K562 (cell line): Measurements from ENCODE around the gene SMCO4. TPM values are rescaled to one million over a fixed set of nuclear protein-coding genes. Genes with fewer than 3 reads are reported as not detected.

Source experiments
- ATAC-seq: fragments of 200-7000 bp; cut with Tn5 transposase; 3 replicates; pipeline ENCODE4 v1.9.1; 2020; ENCODE audit warnings: moderate library complexity
- BruUV-seq: library from RNA; stranded (reverse); fragments of 400-500 nt; replicated peaks from 2 replicates; lab custom pipeline; 2021; lab: Mats Ljungman, UMichigan
- CTCF ChIA-PET: fragments of 300-600 bp; formaldehyde crosslinking; extraction: SDS; loops from one replicate; lab custom pipeline; 2021; ENCODE audit warnings: low intra/inter-chr PET ratio; lab: Yijun Ruan, JAX
- POLR2A ChIA-PET: fragments of 300-600, 350-650 bp; sonication (Branson Sonifier 250); formaldehyde crosslinking; extraction: SDS; loops from one replicate; lab custom pipeline; 2021; ENCODE audit warnings: antibody characterized with exemption, inconsistent platforms; lab: Yijun Ruan, JAX
- DNase-seq, 4 experiments: peaks; one replicate each; pipeline versions ENCODE4 v3.0.0 to v3.0.0-alpha.2; 2011 to 2018; ENCODE audit warnings: low spot score in 3 of 4, mixed read lengths in 3 of 4; ENCODE audit errors: extremely low read depth in 1 of 4
- FAIRE-seq: peaks from 2 replicates; lab custom pipeline; 2011; peaks lifted over from hg19 to GRCh38; lab: Jason Lieb, UNC
- H2AFZ ChIP-seq: 2 replicates; pipeline ENCODE4 v1.6.0; 2011; ENCODE audit warnings: low read depth, low read length, control low read depth, inconsistent platforms
- H3K27ac ChIP-seq: fragments of 200-600 bp; 3 replicates; pipeline ENCODE4 v1.8.0; 2011; ENCODE audit warnings: low read depth, mild to moderate bottlenecking, control low read depth, inconsistent platforms, low read length, moderate library complexity, mixed read lengths; ENCODE audit errors: extremely low read depth
- H3K27me3 ChIP-seq, 2 experiments: fragments of 300-600 bp in 1 of 2; 2 replicates in 1 of 2; 3 replicates in 1 of 2; pipeline versions ENCODE4 v1.6.0 to v1.8.0; 2011; ENCODE audit warnings: inconsistent platforms in 2 of 2, low read length in 2 of 2, mild to moderate bottlenecking in 1 of 2, mixed read lengths in 1 of 2, moderate library complexity in 1 of 2; ENCODE audit not compliant: control insufficient read depth in 2 of 2, insufficient read depth in 2 of 2
- H3K36me3 ChIP-seq: fragments of 300-600 bp; 3 replicates; pipeline ENCODE4 v1.8.0; 2011; ENCODE audit warnings: mild to moderate bottlenecking, low read length, inconsistent platforms; ENCODE audit not compliant: control insufficient read depth, insufficient read depth
- H3K4me1 ChIP-seq, 2 experiments: fragments of 200-600 bp in 1 of 2; replicated peaks in 1 of 2; 2 replicates in 1 of 2; 3 replicates in 1 of 2; pipeline versions ENCODE4 v1.5.1 to v1.8.0; 2011; ENCODE audit warnings: inconsistent platforms in 2 of 2, low read length in 2 of 2, mild to moderate bottlenecking in 1 of 2, mixed read lengths in 1 of 2, moderate library complexity in 1 of 2; ENCODE audit not compliant: control insufficient read depth in 2 of 2, insufficient read depth in 2 of 2
- H3K4me2 ChIP-seq: 2 replicates; pipeline ENCODE4 v1.6.1; 2011; ENCODE audit warnings: low read length, control low read depth, inconsistent platforms, mixed read lengths; ENCODE audit not compliant: insufficient read depth
- H3K4me3 ChIP-seq: fragments of 200-600 bp; sonication (generic), shearing (Covaris generic); 2 replicates; pipeline ENCODE4 v1.5.1; 2016; ENCODE audit warnings: control low read depth, inconsistent platforms
- H3K79me2 ChIP-seq: fragments of 200-600 bp; 3 replicates; pipeline ENCODE4 v1.8.0; 2011; ENCODE audit warnings: low read length, inconsistent platforms; ENCODE audit not compliant: control insufficient read depth, insufficient read depth
- H3K9ac ChIP-seq, 2 experiments: 2 replicates each; pipeline versions ENCODE4 v1.6.0 to v1.6.1; 2011; ENCODE audit warnings: low read depth in 2 of 2, low read length in 2 of 2, control low read depth in 1 of 2, inconsistent platforms in 1 of 2, mild to moderate bottlenecking in 1 of 2, mixed read lengths in 1 of 2; ENCODE audit not compliant: insufficient read depth in 1 of 2
- H3K9me1 ChIP-seq: one replicate; pipeline ENCODE4 v1.6.0; 2011; ENCODE audit warnings: inconsistent platforms, mild to moderate bottlenecking, low read length, moderate library complexity; ENCODE audit not compliant: control insufficient read depth, insufficient read depth
- H3K9me3 ChIP-seq: replicated peaks from 2 replicates; pipeline ENCODE4 v1.5.1; 2011; ENCODE audit warnings: low read depth, low read length, inconsistent platforms; ENCODE audit not compliant: control insufficient read depth, insufficient read depth
- H4K20me1 ChIP-seq: replicated peaks from 2 replicates; pipeline ENCODE4 v1.6.1; 2011; ENCODE audit warnings: low read length, inconsistent platforms, mixed read lengths; ENCODE audit not compliant: control insufficient read depth, insufficient read depth
- AFF4 ChIP-seq: sonication (generic); formaldehyde crosslinking; IDR thresholded peaks from 2 replicates; pipeline ENCODE4 v1.8.0; 2023; ENCODE audit warnings: mild to moderate bottlenecking, missing genetic modification reagents
- KDM4B ChIP-seq, 2 experiments: fragments of 450-650 bp in 1 of 2; sonication (generic) in 1 of 2; IDR thresholded peaks; 2 replicates each; pipeline ENCODE4 v1.6.1; 2016 to 2017; ENCODE audit warnings: borderline replicate concordance in 2 of 2, antibody characterized with exemption in 1 of 2, low read depth in 1 of 2, mild to moderate bottlenecking in 1 of 2
- LEF1 ChIP-seq: fragments of 450-650 bp; IDR thresholded peaks from 2 replicates; pipeline ENCODE4 v1.6.1; 2016; ENCODE audit warnings: mild to moderate bottlenecking
- PRPF4 ChIP-seq: fragments of 200-400 bp; formaldehyde crosslinking; IDR thresholded peaks from one replicate; pipeline ENCODE4 v1.6.1; 2017; ENCODE audit warnings: low read length, low read depth, mild to moderate bottlenecking; ENCODE audit not compliant: insufficient read depth, poor library complexity, severe bottlenecking
- RFX7 ChIP-seq: fragments of 250-450 bp; sonication (Bioruptor Pico); IDR thresholded peaks from 2 replicates; pipeline ENCODE4 v1.5.1; 2021; ENCODE audit warnings: mild to moderate bottlenecking
- TSC22D4 ChIP-seq: fragments of 450-650 bp; IDR thresholded peaks from 2 replicates; pipeline ENCODE4 v1.6.1; 2016; ENCODE audit warnings: missing genetic modification characterization, missing biosample characterization, control low read depth
- ZC3H8 ChIP-seq: fragments of 450-650 bp; IDR thresholded peaks from 2 replicates; pipeline ENCODE4 v1.6.1; 2017
- WGBS: fragments of 100-300 bp; shearing (Covaris generic); methylation state at CpG from one replicate; pipeline ENCODE4 v1.1.6; 2016; ENCODE audit warnings: low coverage, mixed read lengths; ENCODE audit not compliant: insufficient coverage; ENCODE audit errors: missing lambda C conversion rate; 5-methylcytosine and 5-hydroxymethylcytosine counted together
- in situ Hi-C: fragments of 300-500 bp; cut with MboI; formaldehyde crosslinking; loops from 4 replicates; pipeline ENCODE4 v1.15.0; 2018; ENCODE audit warnings: inconsistent platforms, mixed read lengths
- intact Hi-C: fragments of 100-400 bp; cut with micrococcal nuclease; formaldehyde crosslinking; loops from 2 replicates; pipeline ENCODE4 v1.14.2; 2022
- polyA plus RNA-seq, 8 experiments: library from polyadenylated mRNA; depleted of rRNA in 4 of 8; stranded (reverse) in 5 of 8; unstranded in 3 of 8; fragments of >200 nt; fragmentation: Nextera tagmentation in 2 of 8; fragmentation: Illumina TruSeq in 1 of 8; extraction: Ambion mirVana in 2 of 8; extraction: Trizol in 1 of 8; gene quantifications; 2 replicates each; pipeline versions ENCODE4 v1.2.1 to v1.2.3, GENCODE V29; 2011 to 2014; ENCODE audit warnings: inconsistent platforms in 1 of 8, missing spikeins in 1 of 8
- total RNA-seq, 7 experiments: library from RNA; depleted of rRNA in 6 of 7; stranded (reverse); fragments of >200 nt in 6 of 7; fragmentation: Illumina TruSeq in 2 of 7; extraction: Trizol in 2 of 7; gene quantifications; 2 replicates each; pipeline versions ENCODE4 v1.2.1 to v1.2.3, GENCODE V29; 2011 to 2021; ENCODE audit warnings: low replicate concordance in 1 of 7

The SMCO4 gene
- total and polyA plus RNA-seq, 9 of the 15 experiments (the other 6 are each of a cell fraction or from before 2014, with no cell fraction given): 1.8 to 27.8 (median 15.3) TPM

- no peak for TF ChIP-seq TSC22D4 (tag)
- no peak for TF ChIP-seq LEF1
- TF ChIP-seq PRPF4: no peak
- no peak for TF ChIP-seq ZC3H8
- TF ChIP-seq, all 486 proteins: peak for 0
Measured at GRCh38 chr11:93524858-93525257, 18.3 kb downstream of the SMCO4 start (continued).

- Histone ChIP-seq H3K4me2 (no peak overlapping the region), H3K4me3 (no peak overlapping the region), H3K9me1 (no peaks in the 10 kb centered on the region), H4K20me1 (peaks cover 2% of the 10 kb centered on the region; the same call in 1 of the 2 replicates), H3K4me1 (peaks cover 0 to 14% of the 10 kb centered on the region in 2 experiments; a peak in 3 of 5 replicates), H3K27me3 (no peaks in the 10 kb centered on the region), H2AFZ (no peak overlapping the region), H3K27ac (no peak overlapping the region), H3K9ac (no peak overlapping the region), H3K36me3 (no peaks in the 10 kb centered on the region; the same call in 2 of the 3 replicates), H3K79me2 (no peaks in the 10 kb centered on the region), H3K9me3 (no peaks in the 10 kb centered on the region)
- 37% methylated on average over 6 of the region's 6 CpGs for WGBS
- intact Hi-C loops (no loop called here), in situ Hi-C loops (no loop called here)
- CTCF ChIA-PET: no interaction called here
- FAIRE-seq: no peak
- no peak for ATAC-seq
- no peak for DNase-seq
- BruUV-seq: no TSS peak
- POLR2A ChIA-PET: interaction anchor here (1.5 kb wide), 2 partner anchors 18 to 38 kb away, joined by 5 read pairs; no protein-coding TSS in a partner anchor
- TF ChIP-seq AFF4 (CRISPR knock-in tag): no peak
- TF ChIP-seq RFX7 (CRISPR knock-in tag): no peak
- TF ChIP-seq KDM4B (IDR thresholded peaks at IDR 0.05; ENCODE audit: borderline replicate concordance in 2 of 2, low read depth in 1 of 2): no peak
Measured at GRCh38 chr11:93524173-93524536, 19.0 kb downstream of the SMCO4 start.
